Activated CD8-positive, alpha-beta memory T cell treated with anti-CD3 and anti-CD28 coated beads, Interleukin-2, amount 10 ng/mL, durations not matched to agents 7 days and 5 days (primary cell): ENCODE data around the gene ZNF664. TPM values are rescaled to one million over a fixed set of nuclear protein-coding genes. Genes with fewer than 3 reads are reported as not detected.

Experiments
- ATAC-seq: fragments of 150-1000 bp; cut with Tn5 transposase; one replicate; pipeline ENCODE4 v1.10.0; 2021; ENCODE audit warnings: moderate library complexity
- CTCF ChIA-PET: fragments of 350-600 bp; sonication (Branson Sonifier 250); formaldehyde crosslinking; loops from one replicate; lab custom pipeline; 2021; ENCODE audit warnings: antibody characterized with exemption; lab: Charles Lee
- DNase-seq: peaks from one replicate; pipeline ENCODE4 v3.0.0-alpha.2; 2020
- H3K27ac Mint-ChIP-seq: one replicate; pipeline ENCODE4 v1.8.0; 2021; ENCODE audit warnings: mild to moderate bottlenecking, mixed read lengths
- H3K27me3 Mint-ChIP-seq: one replicate; pipeline ENCODE4 v1.8.0; 2021; ENCODE audit warnings: mixed read lengths
- H3K36me3 Mint-ChIP-seq: one replicate; pipeline ENCODE4 v1.8.0; 2021; ENCODE audit warnings: mild to moderate bottlenecking, mixed read lengths
- H3K4me1 Mint-ChIP-seq: one replicate; pipeline ENCODE4 v1.8.0; 2021; ENCODE audit warnings: mixed read lengths
- H3K4me3 Mint-ChIP-seq: one replicate; pipeline ENCODE4 v1.8.0; 2021; ENCODE audit warnings: mild to moderate bottlenecking, moderate library complexity, mixed read lengths
- H3K9me3 Mint-ChIP-seq: one replicate; pipeline ENCODE4 v1.8.0; 2022; ENCODE audit warnings: low read depth, mixed read lengths
- total RNA-seq, 2 experiments: library from RNA; stranded (reverse); gene quantifications; one replicate each; pipeline ENCODE4 v1.2.3, GENCODE V29; 2021

The ZNF664 gene
- total RNA-seq, 2 experiments from 2014 or later = 45.8 to 52.5 TPM

DNA sequence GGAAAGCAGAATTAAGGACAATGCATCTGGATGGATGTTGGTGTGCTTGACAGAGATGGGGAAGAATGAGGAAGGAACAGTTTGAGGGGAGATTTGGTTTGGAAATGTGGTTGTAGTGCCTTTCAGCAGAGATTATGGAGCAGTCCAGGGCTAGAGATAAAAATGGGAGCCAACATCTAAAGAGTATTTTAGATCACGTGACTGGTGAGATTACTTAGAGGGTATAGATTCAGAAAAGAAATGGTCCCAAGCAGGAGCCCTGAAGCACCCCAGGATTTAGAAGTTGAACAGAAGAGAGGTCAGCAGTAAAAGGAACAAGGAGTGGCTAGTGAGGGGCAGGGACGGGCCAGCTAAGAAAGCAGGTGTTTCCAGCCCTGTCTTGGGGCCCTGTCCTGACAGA, 29.6 kb downstream of the ZNF664 start:
- CTCF ChIA-PET = interaction anchor here (1.2 kb wide), 1 partner anchor 23 kb away, joined by 3 read pairs; no protein-coding TSS in a partner anchor
- ATAC-seq (no peak), DNase-seq (no peak)
- H3K4me1 Mint-ChIP-seq = peaks cover 17% of the 10 kb centered on the region
- no peak overlapping the region for H3K4me3 Mint-ChIP-seq
- peaks cover 6% of the 10 kb centered on the region for H3K36me3 Mint-ChIP-seq
- no peaks in the 10 kb centered on the region for H3K9me3 Mint-ChIP-seq
- H3K27me3 Mint-ChIP-seq = no peaks in the 10 kb centered on the region
- H3K27ac Mint-ChIP-seq = no peak overlapping the region

GRCh38 chr12:124004233-124004875, 31.3 kb downstream of the ZNF664 start:
- CTCF ChIA-PET = interaction anchor here (0.6 to 1.7 kb wide), 2 partner anchors 27 to 876 kb away, joined by 3 read pairs; no protein-coding TSS in a partner anchor
- Mint-ChIP-seq H3K4me3 (no peak overlapping the region), H3K36me3 (peaks cover 6% of the 10 kb centered on the region), H3K27me3 (no peaks in the 10 kb centered on the region), H3K9me3 (no peaks in the 10 kb centered on the region), H3K27ac (no peak overlapping the region), H3K4me1 (peaks cover 22% of the 10 kb centered on the region)
- DNase-seq = no peak
- no peak for ATAC-seq

GRCh38 chr12:124006085-124006845, 33.2 kb downstream of the ZNF664 start:
- H3K4me3 Mint-ChIP-seq = no peak overlapping the region
- peak; percentile 33 for ATAC-seq
- no peaks in the 10 kb centered on the region for H3K27me3 Mint-ChIP-seq
- DNase-seq = no peak
- H3K27ac Mint-ChIP-seq = peak overlapping the region; percentile 60
- CTCF ChIA-PET = interaction anchor here (0.7 to 0.8 kb wide), 3 partner anchors 19 to 65 kb away, joined by 3 to 4 read pairs (median 3); no protein-coding TSS in a partner anchor
- H3K36me3 Mint-ChIP-seq = peaks cover 13% of the 10 kb centered on the region
- H3K4me1 Mint-ChIP-seq = peaks cover 24% of the 10 kb centered on the region
- H3K9me3 Mint-ChIP-seq = no peaks in the 10 kb centered on the region

GRCh38 chr12:124006846-124007713, 34.1 kb downstream of the ZNF664 start:
- no peak for DNase-seq
- ATAC-seq = no peak
- H3K4me3 Mint-ChIP-seq = no peak overlapping the region

DNA sequence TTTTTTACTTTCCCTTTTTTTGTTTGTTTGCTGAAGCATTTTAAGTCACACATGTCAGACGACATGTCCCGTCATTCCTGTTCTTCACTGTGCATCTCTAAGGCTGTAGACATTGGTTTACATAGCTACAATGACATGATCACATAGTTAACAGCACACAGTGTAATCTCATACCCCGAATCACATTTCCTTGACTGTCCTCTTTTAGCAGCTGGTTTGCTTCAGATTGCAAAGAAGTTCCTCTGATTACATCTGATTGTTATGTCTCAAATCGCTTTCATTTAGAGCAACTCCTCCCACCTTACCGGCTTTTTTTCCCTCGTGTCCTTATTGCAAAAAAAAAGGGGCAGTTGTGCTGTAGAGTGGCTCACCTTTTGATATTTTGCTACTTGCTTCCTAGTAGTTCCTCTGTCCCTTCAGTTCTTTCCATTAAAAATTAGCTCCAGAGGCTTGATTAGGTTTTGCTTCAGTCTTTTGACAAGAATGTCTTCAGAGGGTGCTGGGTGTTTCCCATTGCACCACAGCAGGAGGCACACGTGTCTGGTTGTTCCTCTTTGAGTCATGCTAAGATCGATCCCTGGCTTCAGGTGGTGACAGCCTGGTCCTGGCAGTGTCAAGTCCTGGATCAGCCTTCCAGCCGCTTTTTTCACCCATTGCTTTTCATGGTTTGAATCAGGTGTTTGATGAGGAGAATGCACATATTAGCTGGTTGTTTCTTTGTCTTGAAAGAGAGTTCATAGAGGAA, 35.0 kb downstream of the ZNF664 start:
- Mint-ChIP-seq H3K27ac (no peak overlapping the region), H3K27me3 (no peaks in the 10 kb centered on the region), H3K36me3 (peaks cover 25% of the 10 kb centered on the region), H3K9me3 (no peaks in the 10 kb centered on the region), H3K4me1 (peaks cover 24% of the 10 kb centered on the region), H3K4me3 (no peak overlapping the region)
- ATAC-seq (no peak), DNase-seq (no peak)
- CTCF ChIA-PET = interaction anchor here (1.0 kb wide), 1 partner anchor 767 kb away, joined by 3 read pairs; no protein-coding TSS in a partner anchor

More at GRCh38 chr12:124006846-124007713, 34.1 kb downstream of the ZNF664 start:
- Mint-ChIP-seq H3K27me3 (no peaks in the 10 kb centered on the region), H3K9me3 (no peaks in the 10 kb centered on the region), H3K4me1 (peaks cover 24% of the 10 kb centered on the region), H3K27ac (no peak overlapping the region), H3K36me3 (peaks cover 19% of the 10 kb centered on the region)
- CTCF ChIA-PET = interaction anchor here (0.7 to 0.8 kb wide), 3 partner anchors 20 to 66 kb away, joined by 3 to 4 read pairs (median 3); no protein-coding TSS in a partner anchor

GRCh38 chr12:124008595-124008994, 35.6 kb downstream of the ZNF664 start:
- peaks cover 27% of the 10 kb centered on the region for H3K36me3 Mint-ChIP-seq
- CTCF ChIA-PET = interaction anchor here (1.0 kb wide), 1 partner anchor 766 kb away, joined by 3 read pairs; no protein-coding TSS in a partner anchor
- ATAC-seq (no peak), DNase-seq (no peak)
- no peak overlapping the region for H3K27ac Mint-ChIP-seq
- no peaks in the 10 kb centered on the region for H3K27me3 Mint-ChIP-seq
- H3K4me1 Mint-ChIP-seq = peaks cover 24% of the 10 kb centered on the region
- H3K9me3 Mint-ChIP-seq = no peaks in the 10 kb centered on the region
- H3K4me3 Mint-ChIP-seq = no peak overlapping the region

DNA sequence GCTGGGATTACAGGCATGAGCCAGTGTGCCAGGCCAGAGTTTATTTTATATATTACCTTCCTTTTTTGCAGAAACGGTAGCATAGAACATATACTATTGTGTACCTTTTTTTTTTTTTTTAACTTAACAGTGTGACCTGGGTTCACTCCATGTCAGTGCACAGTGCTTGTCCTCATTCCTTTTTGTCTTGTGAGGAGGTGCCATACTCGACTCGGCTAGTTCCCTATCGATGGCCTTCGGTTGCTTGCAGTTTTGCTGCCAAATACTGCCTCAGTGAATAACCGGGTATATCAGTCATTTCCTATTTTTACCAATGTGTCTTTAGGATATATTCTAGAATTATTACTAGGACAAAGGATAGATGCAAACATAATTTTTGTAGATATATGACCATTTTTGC, 36.8 kb downstream of the ZNF664 start:
- Mint-ChIP-seq H3K4me1 (peaks cover 24% of the 10 kb centered on the region), H3K9me3 (no peaks in the 10 kb centered on the region), H3K4me3 (no peak overlapping the region), H3K27ac (no peak overlapping the region), H3K36me3 (peaks cover 27% of the 10 kb centered on the region), H3K27me3 (no peaks in the 10 kb centered on the region)
- DNase-seq (no peak), ATAC-seq (no peak)
- CTCF ChIA-PET = no interaction called here

GRCh38 chr12:124010687-124011086, 37.7 kb downstream of the ZNF664 start:
- ATAC-seq (no peak), DNase-seq (no peak)
- peaks cover 22% of the 10 kb centered on the region for H3K4me1 Mint-ChIP-seq
- H3K27me3 Mint-ChIP-seq = no peaks in the 10 kb centered on the region
- peaks cover 24% of the 10 kb centered on the region for H3K36me3 Mint-ChIP-seq
- no peak overlapping the region for H3K4me3 Mint-ChIP-seq
- H3K27ac Mint-ChIP-seq = no peak overlapping the region
- CTCF ChIA-PET = no interaction called here
- H3K9me3 Mint-ChIP-seq = no peaks in the 10 kb centered on the region

DNA sequence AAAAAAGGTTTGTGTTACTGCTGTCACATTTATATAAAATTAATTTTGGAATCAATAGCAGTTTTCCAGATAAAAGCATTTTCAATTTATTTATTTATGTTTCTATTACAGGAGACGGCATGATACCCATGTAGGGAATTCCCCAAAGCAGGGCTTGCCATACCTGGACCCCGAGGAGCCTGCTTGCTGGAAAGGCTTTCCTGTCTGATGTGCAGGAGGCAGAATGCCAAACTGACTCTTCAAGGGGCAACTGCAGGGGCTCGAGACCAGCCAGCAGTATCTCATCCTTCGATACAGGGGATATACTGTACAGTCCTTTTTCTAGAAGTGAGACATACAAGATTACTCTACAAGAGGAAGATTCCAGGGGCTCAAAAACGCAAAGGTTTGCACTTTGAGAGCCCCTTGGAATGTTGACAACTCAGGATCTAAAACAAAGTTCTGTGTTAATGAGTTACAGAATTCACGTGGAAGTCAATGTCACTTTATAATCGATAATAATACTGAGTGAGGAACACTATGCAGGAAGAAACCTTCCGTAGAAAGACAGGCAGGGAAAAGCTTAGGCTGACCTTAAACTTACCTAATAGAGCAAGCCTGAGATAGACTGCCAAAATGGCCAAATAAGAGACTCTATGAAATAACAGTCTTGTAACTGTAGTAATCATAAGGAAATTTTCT, 38.6 kb downstream of the ZNF664 start:
- CTCF ChIA-PET = no interaction called here
- DNase-seq (no peak), ATAC-seq (no peak)
- no peak overlapping the region for H3K27ac Mint-ChIP-seq
- H3K4me3 Mint-ChIP-seq = no peak overlapping the region
- peaks cover 20% of the 10 kb centered on the region for H3K36me3 Mint-ChIP-seq
- peaks cover 14% of the 10 kb centered on the region for H3K4me1 Mint-ChIP-seq
- H3K27me3 Mint-ChIP-seq = no peaks in the 10 kb centered on the region
- no peaks in the 10 kb centered on the region for H3K9me3 Mint-ChIP-seq

DNA sequence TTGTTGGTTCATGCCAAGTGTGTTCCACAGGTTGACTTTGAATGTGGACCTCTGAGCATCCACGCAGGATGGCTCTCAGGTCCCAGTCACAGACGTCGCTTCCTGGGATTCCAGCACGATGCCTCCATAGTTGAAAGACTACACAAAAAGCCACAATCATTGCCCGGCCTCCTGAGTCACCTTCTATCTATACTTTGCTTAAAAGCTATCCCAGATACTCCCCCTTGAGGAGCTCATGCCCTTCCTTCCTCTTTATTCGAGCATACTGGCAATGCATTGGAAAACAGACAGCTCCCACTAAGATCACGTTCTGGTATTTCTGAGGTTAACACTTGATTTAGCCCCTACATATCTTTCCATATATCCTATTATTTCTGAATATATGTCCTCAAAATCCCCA, 40.1 kb downstream of the ZNF664 start:
- Mint-ChIP-seq H3K4me1 (peaks cover 3% of the 10 kb centered on the region), H3K9me3 (no peaks in the 10 kb centered on the region), H3K4me3 (no peak overlapping the region), H3K36me3 (peaks cover 20% of the 10 kb centered on the region), H3K27me3 (no peaks in the 10 kb centered on the region), H3K27ac (no peak overlapping the region)
- ATAC-seq (no peak), DNase-seq (no peak)
- CTCF ChIA-PET = interaction anchor here (1.3 kb wide), 1 partner anchor 108 kb away, joined by 4 read pairs; no protein-coding TSS in a partner anchor

- ATAC-seq (no peak), DNase-seq (no peak)
- H3K4me1 Mint-ChIP-seq = peaks cover 1% of the 10 kb centered on the region
- H3K9me3 Mint-ChIP-seq = no peaks in the 10 kb centered on the region
- no peak overlapping the region for H3K4me3 Mint-ChIP-seq
- peaks cover 16% of the 10 kb centered on the region for H3K36me3 Mint-ChIP-seq
- CTCF ChIA-PET = interaction anchor here (0.5 to 1.3 kb wide), 3 partner anchors 14 to 205 kb away, joined by 3 read pairs; no protein-coding TSS in a partner anchor
- no peak overlapping the region for H3K27ac Mint-ChIP-seq
- H3K27me3 Mint-ChIP-seq = no peaks in the 10 kb centered on the region
Measured at GRCh38 chr12:124015494-124016461, 42.8 kb downstream of the ZNF664 start.
